Stimulated activated naive B cell treated with anti-CD40 and anti-IgM and Interleukin-4, amounts not matched to agents 10 μg/mL and 1 μg/mL and 100 μg/mL, for 72 hours (primary cell): ENCODE data around the gene KCMF1.

Experiments
- ATAC-seq, 2 donors: fragments of 150-1000 bp; cut with Tn5 transposase; replicated peaks; 2 replicates each; pipeline ENCODE4 v1.10.0; 2021; ENCODE audit warnings: moderate library complexity in 1 of 2
- DNase-seq: peaks from one replicate; pipeline ENCODE4 v3.0.0; 2021
- H3K27ac Mint-ChIP-seq: one replicate; pipeline ENCODE4 v1.8.0; 2022; ENCODE audit warnings: mild to moderate bottlenecking, mixed read lengths
- H3K27me3 Mint-ChIP-seq, 2 donors: one replicate each; pipeline ENCODE4 v1.8.0; 2022; ENCODE audit warnings: mixed read lengths in 2 of 2
- H3K36me3 Mint-ChIP-seq, 2 donors: one replicate each; pipeline ENCODE4 v1.8.0; 2022; ENCODE audit warnings: mixed read lengths in 2 of 2, mild to moderate bottlenecking in 1 of 2
- H3K4me1 Mint-ChIP-seq, 2 donors: one replicate each; pipeline ENCODE4 v1.8.0; 2022; ENCODE audit warnings: mixed read lengths in 2 of 2, mild to moderate bottlenecking in 1 of 2
- H3K4me3 Mint-ChIP-seq, 2 donors: one replicate each; pipeline ENCODE4 v1.8.0; 2022; ENCODE audit warnings: mild to moderate bottlenecking in 2 of 2, mixed read lengths in 2 of 2, moderate library complexity in 1 of 2
- H3K9me3 Mint-ChIP-seq, 2 donors: one replicate each; pipeline ENCODE4 v1.8.0; 2022; ENCODE audit warnings: mixed read lengths in 2 of 2, mild to moderate bottlenecking in 1 of 2

The KCMF1 gene

DNA sequence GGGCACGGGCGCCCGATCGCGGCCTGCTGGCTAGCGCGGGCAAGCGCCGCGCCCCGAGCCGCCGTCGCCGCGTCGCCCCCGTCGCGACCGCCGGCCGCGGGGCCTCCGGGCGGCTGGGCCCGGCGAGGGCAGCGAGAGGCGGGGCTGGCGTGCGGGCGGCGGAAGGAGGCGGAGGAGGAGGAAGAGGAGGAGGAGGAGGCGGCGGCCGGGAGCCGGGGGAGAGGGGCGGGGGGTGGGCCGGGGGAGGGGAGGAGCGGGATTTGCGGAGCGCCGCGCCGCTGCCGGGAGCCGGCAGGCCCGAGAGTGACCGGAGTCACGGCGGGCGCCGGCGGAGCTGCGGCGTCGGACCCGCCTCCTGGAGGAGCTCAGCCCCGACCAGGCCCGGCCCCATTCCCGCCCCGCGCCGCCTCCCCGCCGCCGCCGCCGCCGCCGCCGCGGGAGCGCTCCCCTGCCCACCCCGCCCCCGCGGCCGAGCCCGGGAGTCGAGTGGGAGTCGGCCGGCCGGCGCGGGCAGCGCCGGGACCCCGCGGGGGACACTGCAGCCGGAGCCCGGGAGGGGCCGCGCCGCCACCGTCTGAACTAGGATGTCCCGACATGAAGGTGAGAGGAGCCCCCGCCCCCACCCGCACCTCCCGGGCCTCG, at the start of gene KCMF1:
KCMF1 (plus strand) TSS at position 294 of the 642 bp plus-strand sequence; CDS start at position 585, 291 bp downstream.
- DNase-seq, result peak; percentile 58
- peaks cover 20 to 55% of the 10 kb centered on the region in 2 donors for H3K4me1 Mint-ChIP-seq
- peak within 1 kb of the TSS; percentile 97 to 99 for H3K4me3 Mint-ChIP-seq
- H3K27me3 Mint-ChIP-seq, result no peaks in the 10 kb centered on the region
- ATAC-seq, result peak; percentile 69 to 70
- H3K9me3 Mint-ChIP-seq, result no peaks in the 10 kb centered on the region
- H3K27ac Mint-ChIP-seq, result peak within 1 kb of the TSS; percentile 99
- peaks cover 16 to 27% of the 10 kb centered on the region in 2 donors for H3K36me3 Mint-ChIP-seq

DNA sequence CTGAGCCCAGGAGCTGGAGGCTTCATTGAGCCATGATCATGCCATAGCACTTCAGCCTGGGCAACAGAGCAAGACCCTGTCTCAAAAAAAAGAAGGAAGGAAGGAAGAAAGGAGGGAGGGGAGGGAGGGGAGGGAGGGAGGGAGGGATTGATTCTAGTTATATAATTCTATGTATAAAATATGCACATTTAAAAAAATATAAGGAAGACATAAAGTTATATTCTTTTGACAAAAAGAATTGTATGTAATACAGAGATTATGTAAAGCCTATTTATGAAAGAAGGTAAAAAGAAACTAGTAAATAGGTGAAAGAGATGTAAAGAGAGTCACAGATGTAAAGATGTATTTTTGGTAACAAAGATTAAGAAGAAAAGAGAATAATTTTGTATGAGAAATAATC, 48.0 kb upstream of the KCMF1 start:
- Mint-ChIP-seq H3K36me3 (no peaks in the 10 kb centered on the region), H3K27ac (no peak overlapping the region), H3K9me3 (no peaks in the 10 kb centered on the region), H3K4me1 (peaks cover 42 to 58% of the 10 kb centered on the region in 2 donors), H3K4me3 (no peak overlapping the region), H3K27me3 (no peaks in the 10 kb centered on the region)
- DNase-seq (no peak), ATAC-seq (no peak)

DNA sequence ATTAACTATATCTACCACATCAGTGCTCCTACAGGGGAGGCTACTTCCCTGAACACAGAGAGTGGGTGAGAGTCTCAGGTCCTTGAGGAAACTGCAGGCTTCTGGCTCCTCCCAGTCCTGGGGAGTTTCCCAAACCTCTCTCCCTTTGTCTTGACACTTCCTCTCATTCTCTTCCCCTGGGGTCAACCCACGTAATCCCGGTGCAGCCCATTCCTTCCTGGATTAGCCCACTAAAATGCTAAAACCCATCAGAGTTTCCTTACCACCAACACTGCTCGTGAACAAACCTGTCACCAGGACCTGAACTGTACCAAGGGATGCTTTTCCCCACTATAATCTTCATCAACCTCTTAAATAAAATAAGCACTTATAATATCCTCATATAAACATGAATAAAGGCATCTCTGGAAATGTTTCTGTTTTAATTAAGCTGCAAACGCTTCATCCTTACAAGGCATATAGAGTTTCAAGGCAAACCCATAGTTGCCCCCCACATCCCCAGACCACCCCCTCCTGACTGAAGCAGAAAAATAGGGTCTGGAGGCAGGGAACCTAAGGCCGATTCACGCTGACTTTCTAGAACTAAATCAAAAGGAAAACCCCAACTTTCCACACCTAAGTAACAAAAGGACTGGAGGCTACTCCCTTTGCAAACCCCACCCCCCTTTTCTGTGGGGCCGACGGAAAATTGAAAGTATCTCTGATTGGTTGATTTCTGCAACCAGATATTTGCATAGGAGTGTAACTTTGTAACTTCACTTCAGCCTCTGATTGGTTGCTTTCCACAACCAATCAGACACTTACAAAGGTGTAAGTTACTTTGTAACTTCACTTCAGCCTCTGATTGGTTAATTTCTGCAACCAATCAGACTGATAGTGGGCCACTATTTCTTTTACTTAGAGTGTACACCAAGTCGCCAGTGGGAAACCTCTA, 46.5 kb upstream of the KCMF1 start:
- Mint-ChIP-seq H3K4me1 (peaks cover 35 to 43% of the 10 kb centered on the region in 2 donors), H3K4me3 (peak overlapping the region; percentile 26 to 71), H3K36me3 (no peaks in the 10 kb centered on the region), H3K27me3 (no peaks in the 10 kb centered on the region), H3K9me3 (no peaks in the 10 kb centered on the region), H3K27ac (peak overlapping the region; percentile 86)
- peak; percentile 44 for DNase-seq
- ATAC-seq, result peak in 1 of 2 donors; percentile 16

DNA sequence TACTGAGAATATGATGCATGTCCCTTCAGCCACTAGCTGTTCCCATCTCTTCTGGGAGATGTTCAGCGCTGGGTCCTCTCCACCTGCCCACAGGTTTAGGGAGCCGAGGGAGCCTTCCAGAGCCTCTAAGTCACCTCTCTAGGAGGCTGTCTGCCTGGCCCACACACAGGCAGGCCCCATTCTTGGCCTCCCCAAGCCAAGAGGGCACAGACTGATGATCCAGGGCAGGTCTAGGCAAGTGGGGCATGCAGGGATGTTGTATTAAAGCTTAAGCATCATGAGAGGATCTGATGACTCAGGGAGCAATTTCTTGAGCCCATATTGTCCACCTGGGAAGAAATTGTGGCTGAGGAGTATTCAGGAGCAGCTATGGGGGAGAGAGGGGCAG, 45.6 kb upstream of the KCMF1 start:
- H3K9me3 Mint-ChIP-seq, result no peaks in the 10 kb centered on the region
- DNase-seq, result no peak
- no peaks in the 10 kb centered on the region for H3K27me3 Mint-ChIP-seq
- no peaks in the 10 kb centered on the region for H3K36me3 Mint-ChIP-seq
- H3K4me3 Mint-ChIP-seq, result peak overlapping the region in 1 of 2 donors; percentile 90
- no peak overlapping the region for H3K27ac Mint-ChIP-seq
- ATAC-seq, result peak; percentile 1 to 3
- peaks cover 26 to 34% of the 10 kb centered on the region in 2 donors for H3K4me1 Mint-ChIP-seq

DNA sequence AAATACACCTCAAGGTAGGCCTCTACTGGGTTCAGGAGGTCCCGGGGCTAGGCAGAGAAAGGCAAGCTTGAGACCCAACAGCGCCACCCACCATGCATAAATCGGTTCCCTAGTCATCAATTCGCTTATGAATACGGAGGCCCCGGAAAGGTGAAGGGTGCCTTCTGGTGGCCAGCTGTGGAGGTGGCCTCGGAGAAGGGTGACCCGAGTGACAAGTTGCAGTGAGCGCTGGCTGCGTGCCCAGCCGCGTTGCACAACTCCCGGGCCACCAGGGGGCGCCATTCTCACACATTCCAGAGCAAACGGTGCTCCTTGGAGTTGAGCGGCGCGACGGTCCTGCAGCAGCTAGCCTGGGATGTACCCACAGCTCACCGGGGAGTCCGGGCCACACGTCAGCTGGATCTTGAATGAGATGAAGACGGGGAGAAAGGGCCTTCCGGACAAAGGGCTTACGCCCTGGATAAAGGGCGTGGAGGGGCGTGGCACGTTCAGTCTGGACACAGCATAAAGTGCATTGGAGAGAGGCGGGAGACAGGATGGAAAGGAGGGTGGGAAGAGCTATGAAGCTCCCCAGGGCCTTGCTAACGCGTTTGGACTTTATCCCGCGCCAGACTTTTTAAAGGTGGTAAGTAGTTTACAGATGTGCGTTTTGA, 45.1 kb upstream of the KCMF1 start:
- DNase-seq (peak; percentile 94), ATAC-seq (peak; percentile 87 to 92)
- no peaks in the 10 kb centered on the region for H3K9me3 Mint-ChIP-seq
- no peaks in the 10 kb centered on the region for H3K36me3 Mint-ChIP-seq
- peaks cover 23 to 30% of the 10 kb centered on the region in 2 donors for H3K4me1 Mint-ChIP-seq
- H3K27me3 Mint-ChIP-seq, result no peaks in the 10 kb centered on the region
- peak overlapping the region; percentile 85 to 90 for H3K4me3 Mint-ChIP-seq
- peak overlapping the region; percentile 85 for H3K27ac Mint-ChIP-seq

DNA sequence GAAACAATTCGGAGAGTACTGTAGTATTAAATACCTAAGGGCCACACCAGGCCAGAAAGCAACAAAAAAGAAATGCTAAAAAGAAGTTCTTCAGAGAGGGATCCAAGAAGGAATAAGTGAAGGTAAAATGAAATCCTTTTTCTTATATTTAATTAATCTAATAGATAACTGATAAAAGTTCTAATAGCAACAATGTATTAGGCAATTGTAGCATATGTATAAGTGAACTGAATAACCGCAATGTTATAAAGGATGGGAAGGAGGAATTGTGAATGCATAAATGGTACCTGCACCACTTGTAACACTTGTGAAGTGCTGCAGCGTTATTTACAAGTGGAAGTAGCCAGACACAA, 43.7 kb upstream of the KCMF1 start:
- peak overlapping the region; percentile 90 for H3K27ac Mint-ChIP-seq
- H3K27me3 Mint-ChIP-seq, result no peaks in the 10 kb centered on the region
- no peak for DNase-seq
- peaks cover 0 to 1% of the 10 kb centered on the region in 2 donors for H3K36me3 Mint-ChIP-seq
- peak overlapping the region; percentile 85 to 90 for H3K4me3 Mint-ChIP-seq
- ATAC-seq, result no peak
- no peaks in the 10 kb centered on the region for H3K9me3 Mint-ChIP-seq
- H3K4me1 Mint-ChIP-seq, result peaks cover 30 to 39% of the 10 kb centered on the region in 2 donors

DNA sequence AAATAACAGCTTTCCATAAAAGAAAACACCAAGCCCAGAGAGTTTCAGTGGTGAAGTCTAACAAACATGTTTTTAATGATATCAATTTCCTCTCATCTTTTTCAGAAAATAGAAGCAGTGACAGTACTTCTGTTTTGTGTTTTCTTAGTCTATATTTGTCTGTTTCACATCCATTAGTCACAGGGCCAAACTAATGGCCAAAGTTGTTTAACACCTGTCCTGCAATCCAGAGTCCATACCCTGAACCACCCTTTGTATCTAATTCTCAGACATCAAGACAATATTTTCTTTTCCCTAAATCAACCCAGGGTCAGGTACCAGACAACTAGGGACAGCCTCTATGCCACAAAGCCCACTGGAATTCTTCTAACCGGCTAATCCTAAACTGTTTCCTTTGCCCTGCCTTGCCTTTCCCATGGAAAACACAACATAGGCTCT, 39.6 kb upstream of the KCMF1 start:
- DNase-seq (no peak), ATAC-seq (no peak)
- H3K4me3 Mint-ChIP-seq, result no peak overlapping the region
- H3K36me3 Mint-ChIP-seq, result peaks cover 0 to 5% of the 10 kb centered on the region in 2 donors
- H3K27me3 Mint-ChIP-seq, result no peaks in the 10 kb centered on the region
- peak overlapping the region; percentile 69 for H3K27ac Mint-ChIP-seq
- no peaks in the 10 kb centered on the region for H3K9me3 Mint-ChIP-seq
- H3K4me1 Mint-ChIP-seq, result peaks cover 14 to 24% of the 10 kb centered on the region in 2 donors

DNA sequence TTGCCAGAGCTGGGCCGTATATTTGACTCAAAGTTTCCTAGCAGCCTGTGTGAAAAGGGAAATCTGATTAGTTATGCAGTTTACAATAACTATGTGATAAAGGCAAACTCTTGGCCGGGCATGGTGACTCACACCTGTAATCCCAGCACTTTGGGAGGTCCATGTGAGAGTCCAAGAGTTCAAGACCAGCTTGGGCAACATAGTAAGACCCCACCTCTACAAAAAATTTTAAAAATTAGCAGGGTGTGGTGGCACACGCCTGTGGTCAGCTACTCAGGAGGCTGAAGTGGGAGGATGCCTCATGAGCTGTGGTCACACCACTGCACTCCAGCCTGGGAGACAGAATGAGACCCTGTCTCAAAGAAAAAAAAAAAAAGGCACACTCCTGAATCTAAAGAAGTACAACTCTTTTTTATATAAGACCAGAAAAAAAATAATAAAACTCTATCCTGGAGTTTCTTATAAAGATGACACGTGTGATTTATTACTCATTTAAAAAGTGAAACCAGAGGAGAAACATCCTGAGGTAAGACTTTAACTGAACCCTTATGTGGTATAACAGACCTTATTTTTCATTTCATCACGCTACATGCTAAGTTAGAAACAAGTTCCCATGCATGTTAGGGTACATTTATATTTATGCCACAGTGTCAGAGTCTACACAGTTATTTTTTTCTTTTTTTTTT, 32.6 kb upstream of the KCMF1 start:
- H3K27me3 Mint-ChIP-seq, result no peaks in the 10 kb centered on the region
- peaks cover 23 to 48% of the 10 kb centered on the region in 2 donors for H3K4me1 Mint-ChIP-seq
- H3K27ac Mint-ChIP-seq, result peak overlapping the region; percentile 98
- peaks cover 2 to 3% of the 10 kb centered on the region in 2 donors for H3K36me3 Mint-ChIP-seq
- no peak for DNase-seq
- no peak for ATAC-seq
- peak overlapping the region in 1 of 2 donors; percentile 4 for H3K4me3 Mint-ChIP-seq
- no peaks in the 10 kb centered on the region for H3K9me3 Mint-ChIP-seq

DNA sequence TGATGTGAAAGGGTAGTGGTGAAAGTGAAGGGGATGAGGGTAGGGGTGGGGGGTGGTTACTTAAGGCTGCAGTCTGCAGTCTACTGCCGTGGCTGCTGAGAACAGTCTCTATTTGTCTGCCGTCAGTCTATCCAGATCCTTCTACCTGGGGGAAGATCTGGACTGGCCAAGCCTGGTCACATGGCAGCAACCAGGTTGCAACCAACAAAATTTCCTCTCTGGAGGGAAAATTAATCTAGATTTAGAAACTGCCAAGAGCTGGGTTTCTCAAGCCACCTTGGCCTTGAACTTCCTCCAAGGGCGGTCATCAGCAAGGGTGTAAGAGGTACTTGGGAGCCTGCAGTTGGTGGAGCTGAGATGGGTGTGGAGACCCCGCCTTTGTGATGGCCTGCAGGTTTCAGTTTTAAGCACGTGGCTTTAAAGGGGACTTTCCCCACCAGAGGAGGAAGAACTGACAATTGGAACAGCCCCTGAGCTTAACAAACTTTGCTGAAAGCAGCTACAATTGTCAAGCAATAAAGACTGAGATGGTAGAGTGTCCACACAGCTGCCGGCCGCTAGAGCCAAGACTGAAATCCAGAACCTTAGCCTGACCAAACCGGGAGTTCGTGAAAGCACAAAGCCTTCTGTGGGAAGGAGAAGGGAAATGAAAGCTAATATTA, 31.4 kb upstream of the KCMF1 start:
- Mint-ChIP-seq H3K36me3 (peaks cover 3% of the 10 kb centered on the region in 2 donors), H3K27ac (peak overlapping the region; percentile 98), H3K27me3 (no peaks in the 10 kb centered on the region), H3K4me1 (peaks cover 30 to 60% of the 10 kb centered on the region in 2 donors), H3K4me3 (peak overlapping the region; percentile 79 to 82), H3K9me3 (no peaks in the 10 kb centered on the region)
- DNase-seq, result peak; percentile 86
- peak; percentile 86 to 89 for ATAC-seq

DNA sequence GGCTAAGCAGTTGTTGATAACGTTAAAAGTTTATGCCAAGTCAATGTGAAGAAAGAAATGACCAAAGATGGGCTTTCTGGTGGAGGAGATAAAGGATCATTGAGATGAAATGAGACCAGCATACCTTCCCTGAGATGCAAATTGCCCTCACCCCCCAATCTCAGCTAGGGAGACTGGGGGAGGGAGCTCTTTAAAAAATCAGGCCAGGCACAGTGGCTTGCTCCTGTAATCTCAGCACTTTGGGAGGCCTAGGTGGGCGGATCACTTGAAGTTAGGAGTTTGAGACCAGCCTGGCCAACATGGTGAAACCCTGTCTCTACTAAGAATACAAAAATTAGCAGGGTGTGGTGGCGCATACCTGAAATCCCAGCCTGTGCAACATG, 30.9 kb upstream of the KCMF1 start:
- no peaks in the 10 kb centered on the region for H3K9me3 Mint-ChIP-seq
- DNase-seq (no peak), ATAC-seq (peak; percentile 1 to 8)
- peaks cover 35 to 66% of the 10 kb centered on the region in 2 donors for H3K4me1 Mint-ChIP-seq
- H3K27me3 Mint-ChIP-seq, result no peaks in the 10 kb centered on the region
- H3K36me3 Mint-ChIP-seq, result peaks cover 3% of the 10 kb centered on the region in 2 donors
- peak overlapping the region; percentile 79 to 82 for H3K4me3 Mint-ChIP-seq
- peak overlapping the region; percentile 98 for H3K27ac Mint-ChIP-seq

DNA sequence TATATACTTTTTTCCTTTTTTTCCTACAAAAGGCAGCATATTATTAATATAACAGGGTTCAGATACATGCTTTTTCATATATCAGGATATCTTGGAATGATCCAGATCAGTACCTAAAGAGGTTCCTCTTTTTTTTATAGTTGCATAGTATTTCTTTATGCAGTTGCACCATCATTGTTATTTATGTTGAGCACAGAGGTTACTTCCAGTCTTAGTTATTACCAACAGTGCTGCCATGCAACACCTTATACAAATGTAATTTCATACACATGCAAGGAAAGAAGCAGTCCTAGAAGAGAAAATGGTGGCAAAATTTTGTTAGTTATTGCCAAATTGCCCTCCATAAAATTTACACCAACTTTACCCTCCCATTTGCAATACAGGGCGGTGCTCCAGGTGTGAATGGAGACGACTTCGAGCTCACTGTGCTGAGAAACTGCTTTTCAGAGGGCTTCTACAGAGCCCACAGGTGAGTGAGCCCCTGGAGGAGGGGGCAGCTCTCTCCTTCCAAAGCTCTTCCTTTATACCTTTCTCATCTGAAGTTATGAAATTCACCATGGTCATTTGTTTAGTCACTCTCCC, 30.0 kb upstream of the KCMF1 start:
- H3K27ac Mint-ChIP-seq, result peak overlapping the region; percentile 81
- DNase-seq, result no peak
- no peaks in the 10 kb centered on the region for H3K27me3 Mint-ChIP-seq
- peaks cover 40 to 74% of the 10 kb centered on the region in 2 donors for H3K4me1 Mint-ChIP-seq
- peaks cover 3% of the 10 kb centered on the region in 2 donors for H3K36me3 Mint-ChIP-seq
- H3K4me3 Mint-ChIP-seq, result no peak overlapping the region
- H3K9me3 Mint-ChIP-seq, result no peaks in the 10 kb centered on the region
- no peak for ATAC-seq

DNA sequence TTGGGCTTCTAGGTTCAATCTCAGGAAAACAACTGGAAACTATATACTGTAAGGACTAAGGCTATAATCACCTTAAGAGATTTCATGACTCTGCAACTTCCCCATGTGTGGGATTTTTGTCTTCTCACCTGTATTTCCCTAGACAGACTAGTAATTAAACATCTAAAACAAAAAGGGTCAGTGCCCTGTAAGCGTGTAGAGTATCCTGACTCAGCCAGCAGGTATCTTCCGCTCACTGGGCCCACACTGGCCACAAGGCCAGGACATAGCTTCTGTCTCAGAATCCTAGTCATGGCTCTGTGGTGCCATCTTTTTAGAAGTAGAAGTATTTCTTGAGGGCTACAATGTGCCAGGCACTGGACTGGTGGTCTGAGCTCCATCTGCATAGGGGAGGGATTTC, 28.8 kb upstream of the KCMF1 start:
- ATAC-seq, result no peak
- peaks cover 3% of the 10 kb centered on the region in 2 donors for H3K36me3 Mint-ChIP-seq
- H3K4me1 Mint-ChIP-seq, result peaks cover 46 to 84% of the 10 kb centered on the region in 2 donors
- peak overlapping the region; percentile 96 for H3K27ac Mint-ChIP-seq
- no peak overlapping the region for H3K4me3 Mint-ChIP-seq
- no peak for DNase-seq
- H3K9me3 Mint-ChIP-seq, result no peaks in the 10 kb centered on the region
- H3K27me3 Mint-ChIP-seq, result no peaks in the 10 kb centered on the region

DNA sequence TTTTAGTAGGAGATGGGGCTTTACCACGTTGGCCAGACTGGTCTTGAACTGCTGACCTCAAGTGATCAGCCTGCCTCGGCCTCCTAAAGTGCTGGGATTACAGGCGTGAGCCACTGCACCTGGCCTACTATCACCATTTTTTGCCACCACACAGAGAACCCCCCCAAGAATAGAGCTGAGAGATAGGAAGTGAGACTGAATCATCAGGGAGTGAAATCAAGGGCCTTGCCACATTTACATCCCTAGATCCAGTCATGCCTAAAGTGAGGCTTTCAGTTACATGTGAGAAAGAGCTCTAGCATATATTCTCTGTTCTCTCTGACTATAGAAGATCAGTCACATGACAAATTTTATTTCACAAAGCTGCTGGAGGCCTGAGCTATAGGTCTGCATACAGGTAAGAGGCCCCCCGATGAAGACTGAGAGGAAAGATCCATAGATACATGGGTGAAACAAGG, 28.0 kb upstream of the KCMF1 start:
- H3K27me3 Mint-ChIP-seq, result no peaks in the 10 kb centered on the region
- H3K9me3 Mint-ChIP-seq, result no peaks in the 10 kb centered on the region
- peak overlapping the region; percentile 96 for H3K27ac Mint-ChIP-seq
- peak overlapping the region; percentile 54 to 65 for H3K4me3 Mint-ChIP-seq
- H3K36me3 Mint-ChIP-seq, result peaks cover 3% of the 10 kb centered on the region in 2 donors
- DNase-seq (peak; percentile 60), ATAC-seq (peak; percentile 57 to 61)
- H3K4me1 Mint-ChIP-seq, result peaks cover 46 to 84% of the 10 kb centered on the region in 2 donors
